GM18499 (cell line): ENCODE results near the gene CADM1.

Experiments
- ATAC-seq: cut with Tn5 transposase; IDR thresholded peaks from one replicate; pipeline ENCODE4 v1.9.1; 2021; ENCODE audit warnings: moderate number of reproducible peaks; ENCODE audit not compliant: insufficient read depth, unreplicated experiment

The CADM1 gene

DNA sequence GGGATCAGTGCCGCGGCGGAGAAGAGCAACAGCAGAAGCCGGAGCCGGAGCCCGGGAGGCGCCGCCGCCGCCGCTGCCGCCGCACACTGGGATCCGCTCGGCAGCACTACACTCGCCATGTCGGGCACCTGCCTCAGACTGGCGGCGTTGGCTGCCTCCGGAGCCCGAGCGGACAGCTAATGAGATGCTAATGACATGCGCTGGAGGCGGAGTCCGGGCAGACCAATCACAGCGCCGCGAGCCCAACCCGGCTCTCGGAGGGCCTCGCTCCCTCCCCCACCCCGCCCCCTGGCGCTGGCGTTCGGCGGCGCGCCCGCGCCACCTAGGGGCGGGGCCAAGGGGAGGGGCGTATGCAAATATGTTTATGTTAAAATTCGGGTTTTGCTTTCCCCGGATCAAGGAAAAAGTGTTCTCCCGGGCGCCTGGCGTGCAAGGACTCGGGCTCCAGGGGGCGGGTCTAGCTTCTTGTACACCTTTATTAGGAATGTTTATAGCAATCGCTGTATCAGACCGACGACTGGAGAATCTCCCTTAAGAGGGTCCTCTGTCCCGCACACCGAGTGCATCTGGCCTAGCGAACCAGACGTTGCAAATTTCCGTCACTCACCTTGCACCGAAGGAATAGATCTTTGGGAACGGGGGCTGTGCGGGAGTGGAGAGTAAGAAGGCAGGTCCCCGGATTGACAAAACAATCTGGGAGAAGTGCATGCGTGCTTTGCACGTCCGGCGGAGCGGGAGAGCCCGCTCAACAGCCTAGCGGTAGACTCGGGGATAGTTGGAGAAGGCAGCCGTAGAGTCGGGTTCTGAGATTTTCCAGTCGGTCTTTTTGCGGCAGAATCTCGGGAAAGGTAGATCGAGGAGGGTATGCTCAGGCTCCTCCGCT lies at the start of gene CADM1:
CADM1 (minus strand) TSS at position 140 of the 883 bp plus-strand sequence.
- ATAC-seq: no peak

DNA sequence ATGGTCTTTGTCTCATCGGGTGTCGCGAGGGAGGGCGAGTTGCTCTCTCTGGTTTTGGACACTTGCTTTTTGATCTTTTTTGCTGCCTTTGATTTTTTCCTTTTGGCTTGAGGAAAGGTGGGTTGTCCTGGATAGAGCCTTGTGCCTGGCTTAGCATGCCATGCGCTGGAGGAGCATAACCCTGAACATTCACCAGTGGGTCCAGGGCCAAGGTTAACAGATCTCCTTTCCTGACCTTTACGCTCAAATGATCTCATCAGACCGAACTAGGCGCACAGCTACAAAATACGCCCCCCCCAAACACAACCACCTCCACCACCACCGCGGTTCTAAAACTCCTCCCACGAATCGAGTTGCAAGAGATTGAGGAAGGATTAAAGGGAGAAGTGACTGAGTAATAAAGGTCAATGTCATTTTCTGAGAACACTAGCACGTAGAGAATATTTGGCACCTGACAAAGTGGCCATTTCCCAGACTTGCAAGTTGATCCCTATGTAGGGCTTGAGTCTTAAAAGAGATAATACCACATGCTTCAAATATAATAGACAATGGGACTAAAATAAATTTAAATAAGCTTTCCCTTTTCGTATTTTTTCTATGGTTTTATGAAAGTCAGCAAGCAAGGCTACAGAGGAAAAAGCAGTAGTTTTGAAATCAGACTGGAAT lies 48.7 kb upstream of the CADM1 start:
- no peak for ATAC-seq

GRCh38 chr11:115552151-115552772 lies 48.0 kb upstream of the CADM1 start:
- ATAC-seq: no peak

GRCh38 chr11:115550291-115551059 lies 46.3 kb upstream of the CADM1 start:
- ATAC-seq: no peak

DNA sequence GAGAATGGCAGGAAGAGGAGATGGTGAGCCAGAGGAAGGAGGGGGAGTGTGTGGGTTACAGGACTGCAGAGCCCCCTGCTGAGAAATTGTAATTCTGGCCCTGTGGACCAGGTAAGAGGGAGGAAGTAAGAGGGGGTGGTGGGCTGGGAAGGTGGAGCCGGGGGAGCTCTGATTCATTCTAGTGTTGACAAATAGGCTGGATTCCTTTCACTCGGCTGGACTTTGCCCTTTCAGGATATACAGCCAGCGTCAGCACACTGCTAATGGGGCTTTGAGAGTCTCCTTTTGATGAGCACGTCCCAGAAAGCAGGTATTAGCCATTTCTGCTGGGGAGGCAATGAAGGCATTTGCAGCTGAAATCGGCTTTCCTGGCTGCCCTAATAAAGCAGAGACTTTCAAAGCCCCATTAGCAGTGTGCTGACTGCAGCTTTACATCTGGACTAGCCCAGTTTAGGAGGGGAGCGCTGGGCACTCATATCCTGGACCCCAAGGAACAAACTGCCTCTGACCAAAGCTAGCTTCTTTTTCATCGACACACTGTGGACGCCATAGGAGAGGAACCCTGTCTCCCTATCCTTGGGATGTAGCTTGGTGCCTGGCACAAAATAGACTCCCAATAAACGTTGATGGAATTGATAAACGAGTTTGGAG lies 44.8 kb upstream of the CADM1 start:
- no peak for ATAC-seq

GRCh38 chr11:115545581-115546210 lies 41.5 kb upstream of the CADM1 start:
- ATAC-seq: no peak

DNA sequence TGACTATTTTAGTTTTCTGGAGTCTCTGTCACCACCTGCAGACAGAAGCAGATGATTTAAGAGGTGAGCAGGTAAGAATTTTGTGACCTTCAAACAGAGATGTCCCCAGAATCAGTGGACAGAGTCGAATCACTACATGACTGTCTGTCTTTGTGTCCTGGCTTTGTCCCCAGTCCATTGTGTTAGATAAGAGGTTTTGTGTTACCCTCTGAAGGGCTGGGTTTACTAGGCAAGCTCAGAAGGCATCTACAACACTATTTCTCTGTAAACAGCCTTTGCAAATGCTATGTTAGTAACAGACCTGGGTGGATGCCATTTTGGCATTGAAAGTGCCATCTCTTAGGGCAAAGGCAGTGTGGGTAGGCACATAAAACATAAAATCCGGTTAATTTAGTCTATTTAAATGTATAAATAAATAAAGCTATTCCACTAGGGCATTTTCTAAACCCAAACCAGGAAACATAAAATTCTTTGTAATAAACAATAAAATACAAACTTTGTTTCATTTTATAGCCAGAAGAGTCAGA lies 40.3 kb upstream of the CADM1 start:
- ATAC-seq: no peak

DNA sequence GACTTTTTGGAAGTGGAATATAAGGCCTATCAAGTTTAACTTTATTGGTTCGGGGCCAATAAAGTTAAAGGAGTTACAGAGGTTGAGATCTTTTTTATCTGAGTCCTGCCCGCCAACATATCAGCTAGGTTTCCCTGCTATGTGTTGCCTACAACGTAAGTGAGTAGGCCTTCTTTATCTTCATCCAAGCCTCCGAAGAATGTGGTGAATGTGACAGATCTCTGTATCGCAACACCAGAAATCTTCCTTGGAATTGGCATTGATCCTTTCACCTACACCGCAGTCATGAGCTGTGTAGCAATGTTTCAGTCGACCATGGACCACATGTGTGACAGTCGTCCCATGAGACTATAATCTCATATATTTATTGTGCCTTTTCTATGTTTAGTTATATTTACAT lies 37.3 kb upstream of the CADM1 start:
- ATAC-seq: no peak

DNA sequence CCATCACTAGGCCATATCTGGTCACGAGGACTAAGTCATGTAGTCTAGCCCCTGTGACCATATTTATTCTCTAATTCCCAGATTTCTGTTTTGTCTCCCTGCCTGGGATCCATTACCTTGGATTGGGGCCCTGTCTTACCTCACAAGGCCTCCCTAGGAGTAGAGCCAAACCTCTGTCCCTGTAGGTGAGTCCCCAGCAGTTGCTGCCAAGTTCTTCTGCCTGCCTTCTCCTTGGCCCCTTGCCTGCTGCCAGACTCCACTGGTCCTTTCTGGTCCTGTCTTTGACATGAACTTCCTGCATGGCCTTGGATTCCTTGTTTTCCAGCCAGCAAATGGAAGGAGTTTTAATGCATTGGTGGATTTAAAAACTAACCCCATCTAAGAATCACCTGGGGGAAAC lies 35.6 kb upstream of the CADM1 start:
- ATAC-seq: no peak

DNA sequence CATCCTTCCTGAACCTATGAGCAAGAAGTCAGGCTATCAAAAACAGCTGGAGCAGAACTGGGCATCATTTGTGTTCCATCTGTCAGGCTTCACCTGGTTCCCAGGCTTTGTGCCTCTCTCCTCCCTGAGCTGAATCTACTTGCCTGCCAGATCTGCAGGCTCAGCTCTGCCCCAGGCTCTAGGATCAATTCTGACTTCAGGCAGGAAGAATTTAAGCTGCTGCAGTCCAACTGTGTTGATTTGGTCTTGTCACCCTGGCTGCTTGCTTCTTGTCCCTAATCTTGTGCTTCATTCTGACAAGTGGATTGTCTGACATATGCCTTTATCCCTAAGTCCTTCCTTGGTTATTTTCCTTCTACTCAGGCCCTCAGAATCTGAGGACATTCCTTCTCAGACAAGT lies 31.6 kb upstream of the CADM1 start:
- no peak for ATAC-seq

DNA sequence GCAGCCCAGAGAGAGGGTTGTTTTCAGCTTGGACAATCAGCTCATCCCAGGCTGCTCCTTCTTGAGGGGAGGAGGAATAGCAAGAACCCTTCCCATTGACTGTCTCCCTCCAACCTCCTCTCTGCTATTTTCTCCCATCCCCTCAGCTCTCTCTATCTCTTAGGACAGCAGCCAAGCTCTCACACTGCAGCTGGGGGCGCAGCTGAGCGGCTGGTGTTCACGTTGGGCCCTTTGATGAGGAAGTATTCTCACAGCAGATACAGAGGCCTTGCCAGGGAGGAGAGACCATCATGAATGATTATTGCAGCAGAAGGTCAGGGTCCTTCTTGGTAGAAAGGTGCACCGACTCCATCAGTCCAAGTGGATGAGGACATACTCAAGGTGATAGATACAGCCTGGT lies 26.5 kb upstream of the CADM1 start:
- no peak for ATAC-seq

DNA sequence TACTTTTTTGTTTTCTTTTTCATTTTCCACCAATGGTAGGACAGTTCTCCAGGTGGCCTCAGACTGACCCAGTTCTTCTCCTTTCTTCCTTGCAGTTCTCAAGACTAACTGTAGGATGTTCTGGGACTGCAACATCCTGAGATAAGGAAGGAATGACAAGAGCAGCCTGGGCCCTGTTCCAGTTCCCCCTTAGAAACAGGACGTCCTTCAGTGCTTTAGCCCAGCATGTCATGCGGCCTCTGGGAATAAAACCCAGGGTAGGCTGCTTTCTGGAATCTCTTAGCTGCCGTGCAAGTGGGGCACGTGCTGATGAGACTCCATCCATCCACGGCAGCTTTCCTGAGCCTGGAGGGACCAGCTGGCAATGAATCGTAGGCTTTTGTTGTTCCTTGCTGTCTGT lies 24.0 kb upstream of the CADM1 start:
- ATAC-seq: no peak

- ATAC-seq: no peak
Observed at GRCh38 chr11:115527534-115528125, 23.4 kb upstream of the CADM1 start.

GRCh38 chr11:115525531-115526006 lies 21.4 kb upstream of the CADM1 start:
- ATAC-seq: no peak

GRCh38 chr11:115524572-115524971 lies 20.4 kb upstream of the CADM1 start:
- no peak for ATAC-seq

DNA sequence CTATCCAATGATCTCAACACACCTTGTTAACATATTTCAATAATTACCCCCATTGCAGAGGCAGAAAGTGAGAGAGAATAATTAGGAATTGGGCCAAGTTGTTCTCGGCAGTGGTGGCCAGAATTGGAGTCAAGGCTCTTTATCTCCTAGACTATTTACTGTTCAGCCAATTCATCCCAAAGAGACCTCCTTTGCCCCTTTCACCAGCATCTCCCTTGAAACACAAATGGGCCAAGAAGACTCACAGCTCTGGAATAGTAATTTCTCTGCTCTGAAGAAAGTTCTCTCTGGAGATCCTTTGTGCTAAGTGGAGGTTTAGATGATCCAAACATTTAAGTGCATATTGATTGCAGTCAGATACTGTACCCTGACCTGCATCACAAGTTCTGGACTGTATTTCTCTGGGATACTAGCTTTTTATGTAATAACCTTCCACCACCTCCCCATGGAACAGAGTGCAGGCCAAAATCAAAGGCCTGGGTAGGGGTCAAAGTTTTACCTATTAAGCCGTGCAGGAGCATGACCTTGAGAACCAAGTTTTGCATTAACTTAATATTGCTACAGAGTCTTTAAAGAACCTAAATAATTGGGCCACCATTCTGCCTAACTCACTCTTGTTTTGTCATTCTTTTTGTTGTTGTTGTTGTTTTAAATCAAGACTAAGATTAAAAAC lies 19.6 kb upstream of the CADM1 start:
- ATAC-seq: no peak

DNA sequence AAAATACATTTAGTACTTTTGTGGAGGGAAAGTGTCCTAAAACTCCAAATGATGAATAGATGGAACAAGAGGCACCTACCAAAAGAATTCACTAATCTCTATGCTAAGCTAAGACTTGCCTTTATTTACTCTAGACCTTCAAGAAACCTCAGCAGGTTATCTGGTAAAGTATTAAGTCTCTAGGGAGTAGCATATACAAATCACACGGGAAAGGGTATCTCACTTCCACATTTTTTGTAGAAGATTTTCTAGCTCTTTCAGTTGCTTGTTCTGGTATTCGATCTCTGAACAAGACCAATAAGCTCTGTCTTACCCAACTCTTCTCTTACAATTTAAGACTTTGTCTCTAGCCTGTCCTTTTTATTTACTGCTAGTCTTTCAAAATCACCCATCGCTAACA lies 18.1 kb upstream of the CADM1 start:
- ATAC-seq: no peak

DNA sequence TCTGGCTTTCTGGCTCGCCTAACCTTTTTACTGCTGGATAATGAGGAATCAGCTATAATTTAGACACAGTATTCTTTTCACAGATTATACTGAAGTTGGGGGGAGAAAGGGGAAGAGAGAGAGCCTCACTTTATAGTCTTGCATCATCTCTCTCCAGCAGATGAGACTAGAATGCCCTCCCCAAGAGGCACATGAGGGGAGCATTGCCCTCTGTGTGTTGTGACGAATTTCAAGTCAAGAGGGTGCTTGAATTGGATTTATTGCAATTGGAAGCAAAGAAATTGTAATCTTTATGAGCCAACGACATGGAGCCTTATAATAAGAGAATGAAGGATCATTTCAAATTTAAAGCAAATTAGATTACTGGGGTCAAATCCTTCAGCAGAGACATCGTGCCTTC lies 17.6 kb upstream of the CADM1 start:
- no peak for ATAC-seq
